Endothelial cell of umbilical vein (primary cell): ENCODE results near the gene INCENP. TPM values are rescaled to one million over a fixed set of nuclear protein-coding genes. Genes with fewer than 3 reads are reported as not detected.

ENCODE experiments used
- BruUV-seq: library from RNA; stranded (reverse); fragments of 400-500 nt; replicated peaks from 2 replicates; lab custom pipeline; 2021; lab: Mats Ljungman, UMichigan
- CTCF ChIA-PET: fragments of 300-600, 350-600 bp; sonication (Branson Sonifier 250); formaldehyde crosslinking; loops from one replicate; lab custom pipeline; 2021; ENCODE audit warnings: antibody characterized with exemption, inconsistent platforms; lab: Charles Lee
- POLR2A ChIA-PET: fragments of 300-600, 350-600 bp; sonication (Branson Sonifier 250); formaldehyde crosslinking; loops from one replicate; lab custom pipeline; 2021; ENCODE audit warnings: antibody characterized with exemption, inconsistent platforms; lab: Charles Lee
- DNase-seq: peaks from one replicate; pipeline ENCODE4 v3.0.0-alpha.2; 2011; ENCODE audit warnings: low read depth, low spot score
- FAIRE-seq: peaks from 2 replicates; lab custom pipeline; 2011; peaks lifted over from hg19 to GRCh38; lab: Jason Lieb, UNC
- H2AFZ ChIP-seq: 2 replicates; pipeline ENCODE4 v1.6.0; 2012; ENCODE audit warnings: low read depth, low read length, control low read depth, inconsistent platforms
- H3K27ac ChIP-seq: 2 replicates; pipeline ENCODE4 v1.5.1; 2011; ENCODE audit warnings: low read depth, mild to moderate bottlenecking, control low read depth, low read length, moderate library complexity; ENCODE audit not compliant: insufficient read depth
- H3K27me3 ChIP-seq, 2 experiments: 2 replicates each; pipeline versions ENCODE4 v1.6.0 to v1.6.1; 2011; ENCODE audit warnings: low read length in 2 of 2, mixed read lengths in 1 of 2; ENCODE audit not compliant: control insufficient read depth in 2 of 2, insufficient read depth in 2 of 2
- H3K36me3 ChIP-seq, 2 experiments: 2 replicates in 1 of 2; 3 replicates in 1 of 2; pipeline ENCODE4 v1.5.1; 2011; ENCODE audit warnings: low read length in 2 of 2, mild to moderate bottlenecking in 1 of 2, moderate library complexity in 1 of 2; ENCODE audit not compliant: control insufficient read depth in 2 of 2, insufficient read depth in 2 of 2; ENCODE audit errors: extremely low read depth in 1 of 2
- H3K4me1 ChIP-seq: 3 replicates; pipeline ENCODE4 v1.5.1; 2011; ENCODE audit warnings: mild to moderate bottlenecking, low read length; ENCODE audit not compliant: control insufficient read depth, insufficient read depth; ENCODE audit errors: extremely low read depth
- H3K4me2 ChIP-seq: 2 replicates; pipeline ENCODE4 v1.6.1; 2011; ENCODE audit warnings: low read length, control low read depth, mixed read lengths; ENCODE audit not compliant: insufficient read depth
- H3K4me3 ChIP-seq, 3 experiments: fragments of 200-600 bp in 1 of 3; sonication (generic), shearing (Covaris generic) in 1 of 3; replicated peaks in 1 of 3; 2 replicates each; pipeline ENCODE4 v1.5.1; 2011 to 2016; ENCODE audit warnings: control low read depth in 3 of 3, low read length in 3 of 3, mild to moderate bottlenecking in 2 of 3, inconsistent platforms in 1 of 3, low read depth in 1 of 3, moderate library complexity in 1 of 3; ENCODE audit not compliant: insufficient read depth in 1 of 3
- H3K79me2 ChIP-seq: 2 replicates; pipeline ENCODE4 v1.6.0; 2012; ENCODE audit warnings: low read length, inconsistent platforms; ENCODE audit not compliant: control insufficient read depth, insufficient read depth
- H3K9ac ChIP-seq: replicated peaks from 2 replicates; pipeline ENCODE3; 2011; ENCODE audit warnings: low read length, control low read depth; ENCODE audit not compliant: insufficient read depth; ENCODE audit errors: extremely low read depth
- H3K9me1 ChIP-seq: replicated peaks from 3 replicates; pipeline ENCODE4 v1.6.0; 2011; ENCODE audit warnings: mild to moderate bottlenecking, low read length; ENCODE audit not compliant: control insufficient read depth, insufficient read depth; ENCODE audit errors: extremely low read depth
- H3K9me3 ChIP-seq: replicated peaks from 2 replicates; pipeline ENCODE4 v1.5.1; 2012; ENCODE audit warnings: low read length, inconsistent platforms; ENCODE audit not compliant: control insufficient read depth, insufficient read depth
- H4K20me1 ChIP-seq: replicated peaks from 2 replicates; pipeline ENCODE3; 2011; ENCODE audit warnings: mild to moderate bottlenecking, low read length; ENCODE audit not compliant: control insufficient read depth, insufficient read depth; ENCODE audit errors: extremely low read depth
- CTCF ChIP-seq, 2 donors: IDR thresholded peaks; 1 replicate in 1 of 2; 2 replicates in 1 of 2; pipeline ENCODE4 v1.5.1; 2011; ENCODE audit warnings: low read length in 2 of 2, mild to moderate bottlenecking in 2 of 2, moderate library complexity in 2 of 2, control low read depth in 1 of 2, inconsistent platforms in 1 of 2, low read depth in 1 of 2; ENCODE audit not compliant: insufficient read depth in 1 of 2; ENCODE audit errors: extremely low read depth in 1 of 2
- EZH2 ChIP-seq: IDR thresholded peaks from 2 replicates; pipeline ENCODE4 v1.6.1; 2012; ENCODE audit warnings: borderline replicate concordance, low read depth, mild to moderate bottlenecking, moderate library complexity, low read length, inconsistent platforms; ENCODE audit not compliant: severe bottlenecking
- FOS ChIP-seq: IDR thresholded peaks from 2 replicates; pipeline ENCODE4 v1.6.1; 2011; ENCODE audit warnings: mild to moderate bottlenecking, low read length, moderate library complexity, borderline replicate concordance; ENCODE audit not compliant: insufficient read depth
- GATA2 ChIP-seq: IDR thresholded peaks from 2 replicates; pipeline ENCODE4 v1.7.0; 2011; ENCODE audit warnings: low read depth, mild to moderate bottlenecking, moderate library complexity, mixed read lengths, low read length; ENCODE audit not compliant: insufficient read length, insufficient read depth
- JUN ChIP-seq: IDR thresholded peaks from 2 replicates; pipeline ENCODE4 v1.6.1; 2011; ENCODE audit warnings: borderline replicate concordance, low read depth; ENCODE audit not compliant: insufficient read length, insufficient read depth
- MAX ChIP-seq: IDR thresholded peaks from 2 replicates; pipeline ENCODE4 v1.6.1; 2011; ENCODE audit not compliant: insufficient read depth, insufficient read length
- MYC ChIP-seq: IDR thresholded peaks from one replicate; pipeline ENCODE4 v1.6.1; 2011; ENCODE audit warnings: mild to moderate bottlenecking, low read depth, low read length
- POLR2A ChIP-seq: IDR thresholded peaks from 2 replicates; pipeline ENCODE4 v1.6.1; 2012; ENCODE audit warnings: low read depth, mild to moderate bottlenecking, control low read depth, low read length
- POLR2AphosphoS5 ChIP-seq: IDR thresholded peaks from 2 replicates; pipeline ENCODE4 v1.6.1; 2012; ENCODE audit warnings: low read depth, mild to moderate bottlenecking, control low read depth, low read length, moderate library complexity; ENCODE audit not compliant: insufficient read depth
- dilution Hi-C: fragments of 300-500 bp; cut with MboI; formaldehyde crosslinking; loops from one replicate; pipeline ENCODE4 v1.15.0; 2019; ENCODE audit warnings: low sequenced_read_pairs; ENCODE audit not compliant: extremely low pct_ligation_motif_present
- intact Hi-C: fragments of 100-400 bp; cut with micrococcal nuclease; formaldehyde crosslinking; loops from one replicate; pipeline ENCODE4 v1.10.0; 2022
- polyA plus RNA-seq, 4 experiments: library from polyadenylated mRNA; depleted of rRNA in 3 of 4; stranded (reverse) in 3 of 4; unstranded in 1 of 4; fragments of >200 nt; gene quantifications; 2 replicates each; pipeline versions ENCODE4 v1.2.1 to v1.2.3, GENCODE V29; 2011 to 2012; ENCODE audit warnings: missing spikeins in 1 of 4
- total RNA-seq: library from RNA; stranded (reverse); gene quantifications from 2 replicates; pipeline ENCODE4 v1.2.3, GENCODE V29; 2021

INCENP gene
- total and polyA plus RNA-seq, 2 donors (not counting 3 experiments of a cell fraction or from before 2014, with no cell fraction given) = 22.9 to 86.8 TPM

GRCh38 chr11:62138630-62139425 lies 15.0 kb downstream of the INCENP start:
- H3K9me3 ChIP-seq = no peaks in the 10 kb centered on the region
- no peak overlapping the region for H3K4me2 ChIP-seq
- H3K27me3 ChIP-seq = no peaks in the 10 kb centered on the region
- H3K79me2 ChIP-seq = peaks cover 40% of the 10 kb centered on the region
- intact Hi-C loops = no loop called here
- no peak overlapping the region for H3K4me3 ChIP-seq
- no peaks in the 10 kb centered on the region for H3K9me1 ChIP-seq
- POLR2A ChIA-PET = no interaction called here
- no TSS peak for BruUV-seq
- H3K36me3 ChIP-seq = peaks cover 26 to 29% of the 10 kb centered on the region in 2 experiments
- no peak overlapping the region for H2AFZ ChIP-seq
- H4K20me1 ChIP-seq = no peaks in the 10 kb centered on the region
- no peaks in the 10 kb centered on the region for H3K4me1 ChIP-seq
- no peak overlapping the region for H3K9ac ChIP-seq
- no peak overlapping the region for H3K27ac ChIP-seq
- TF ChIP-seq GATA2 (no peak), CTCF (IDR thresholded peaks at IDR 0.05; ENCODE audit: extremely low read depth in 1 of 2, insufficient read depth in 1 of 2, low read depth in 1 of 2, low read length in 2 of 2) (no peak), POLR2A (no peak), EZH2 (no peak), POLR2AphosphoS5 (no peak), MYC (no peak), MAX (no peak), JUN (no peak), FOS (no peak)
- DNase-seq = no peak
- dilution Hi-C loops = no loop called here
- FAIRE-seq = no peak
- CTCF ChIA-PET = interaction anchor here (1.0 to 1.6 kb wide), 3 partner anchors 9 to 70 kb away, joined by 3 to 4 read pairs (median 4); partner anchors contain the start of gene SCGB2A1
